Endothelial cell of umbilical vein (primary cell): ENCODE results near the gene C1orf174. TPM values are rescaled to one million over a fixed set of nuclear protein-coding genes. Genes with fewer than 3 reads are reported as not detected.

Experiments
- BruUV-seq: library from RNA; stranded (reverse); fragments of 400-500 nt; replicated peaks from 2 replicates; lab custom pipeline; 2021; lab: Mats Ljungman, UMichigan
- CTCF ChIA-PET: fragments of 300-600, 350-600 bp; sonication (Branson Sonifier 250); formaldehyde crosslinking; loops from one replicate; lab custom pipeline; 2021; ENCODE audit warnings: antibody characterized with exemption, inconsistent platforms; lab: Charles Lee
- POLR2A ChIA-PET: fragments of 300-600, 350-600 bp; sonication (Branson Sonifier 250); formaldehyde crosslinking; loops from one replicate; lab custom pipeline; 2021; ENCODE audit warnings: antibody characterized with exemption, inconsistent platforms; lab: Charles Lee
- DNase-seq: peaks from one replicate; pipeline ENCODE4 v3.0.0-alpha.2; 2011; ENCODE audit warnings: low read depth, low spot score
- FAIRE-seq: peaks from 2 replicates; lab custom pipeline; 2011; peaks lifted over from hg19 to GRCh38; lab: Jason Lieb, UNC
- H2AFZ ChIP-seq: 2 replicates; pipeline ENCODE4 v1.6.0; 2012; ENCODE audit warnings: low read depth, low read length, control low read depth, inconsistent platforms
- H3K27ac ChIP-seq: 2 replicates; pipeline ENCODE4 v1.5.1; 2011; ENCODE audit warnings: low read depth, mild to moderate bottlenecking, control low read depth, low read length, moderate library complexity; ENCODE audit not compliant: insufficient read depth
- H3K27me3 ChIP-seq, 2 experiments: 2 replicates each; pipeline versions ENCODE4 v1.6.0 to v1.6.1; 2011; ENCODE audit warnings: low read length in 2 of 2, mixed read lengths in 1 of 2; ENCODE audit not compliant: control insufficient read depth in 2 of 2, insufficient read depth in 2 of 2
- H3K36me3 ChIP-seq, 2 experiments: 2 replicates in 1 of 2; 3 replicates in 1 of 2; pipeline ENCODE4 v1.5.1; 2011; ENCODE audit warnings: low read length in 2 of 2, mild to moderate bottlenecking in 1 of 2, moderate library complexity in 1 of 2; ENCODE audit not compliant: control insufficient read depth in 2 of 2, insufficient read depth in 2 of 2; ENCODE audit errors: extremely low read depth in 1 of 2
- H3K4me1 ChIP-seq: 3 replicates; pipeline ENCODE4 v1.5.1; 2011; ENCODE audit warnings: mild to moderate bottlenecking, low read length; ENCODE audit not compliant: control insufficient read depth, insufficient read depth; ENCODE audit errors: extremely low read depth
- H3K4me2 ChIP-seq: 2 replicates; pipeline ENCODE4 v1.6.1; 2011; ENCODE audit warnings: low read length, control low read depth, mixed read lengths; ENCODE audit not compliant: insufficient read depth
- H3K4me3 ChIP-seq, 3 experiments: fragments of 200-600 bp in 1 of 3; sonication (generic), shearing (Covaris generic) in 1 of 3; replicated peaks in 1 of 3; 2 replicates each; pipeline ENCODE4 v1.5.1; 2011 to 2016; ENCODE audit warnings: control low read depth in 3 of 3, low read length in 3 of 3, mild to moderate bottlenecking in 2 of 3, inconsistent platforms in 1 of 3, low read depth in 1 of 3, moderate library complexity in 1 of 3; ENCODE audit not compliant: insufficient read depth in 1 of 3
- H3K79me2 ChIP-seq: 2 replicates; pipeline ENCODE4 v1.6.0; 2012; ENCODE audit warnings: low read length, inconsistent platforms; ENCODE audit not compliant: control insufficient read depth, insufficient read depth
- H3K9ac ChIP-seq: replicated peaks from 2 replicates; pipeline ENCODE3; 2011; ENCODE audit warnings: low read length, control low read depth; ENCODE audit not compliant: insufficient read depth; ENCODE audit errors: extremely low read depth
- H3K9me1 ChIP-seq: replicated peaks from 3 replicates; pipeline ENCODE4 v1.6.0; 2011; ENCODE audit warnings: mild to moderate bottlenecking, low read length; ENCODE audit not compliant: control insufficient read depth, insufficient read depth; ENCODE audit errors: extremely low read depth
- H3K9me3 ChIP-seq: replicated peaks from 2 replicates; pipeline ENCODE4 v1.5.1; 2012; ENCODE audit warnings: low read length, inconsistent platforms; ENCODE audit not compliant: control insufficient read depth, insufficient read depth
- H4K20me1 ChIP-seq: replicated peaks from 2 replicates; pipeline ENCODE3; 2011; ENCODE audit warnings: mild to moderate bottlenecking, low read length; ENCODE audit not compliant: control insufficient read depth, insufficient read depth; ENCODE audit errors: extremely low read depth
- CTCF ChIP-seq, 2 donors: IDR thresholded peaks; 1 replicate in 1 of 2; 2 replicates in 1 of 2; pipeline ENCODE4 v1.5.1; 2011; ENCODE audit warnings: low read length in 2 of 2, mild to moderate bottlenecking in 2 of 2, moderate library complexity in 2 of 2, control low read depth in 1 of 2, inconsistent platforms in 1 of 2, low read depth in 1 of 2; ENCODE audit not compliant: insufficient read depth in 1 of 2; ENCODE audit errors: extremely low read depth in 1 of 2
- EZH2 ChIP-seq: IDR thresholded peaks from 2 replicates; pipeline ENCODE4 v1.6.1; 2012; ENCODE audit warnings: borderline replicate concordance, low read depth, mild to moderate bottlenecking, moderate library complexity, low read length, inconsistent platforms; ENCODE audit not compliant: severe bottlenecking
- FOS ChIP-seq: IDR thresholded peaks from 2 replicates; pipeline ENCODE4 v1.6.1; 2011; ENCODE audit warnings: mild to moderate bottlenecking, low read length, moderate library complexity, borderline replicate concordance; ENCODE audit not compliant: insufficient read depth
- GATA2 ChIP-seq: IDR thresholded peaks from 2 replicates; pipeline ENCODE4 v1.7.0; 2011; ENCODE audit warnings: low read depth, mild to moderate bottlenecking, moderate library complexity, mixed read lengths, low read length; ENCODE audit not compliant: insufficient read length, insufficient read depth
- JUN ChIP-seq: IDR thresholded peaks from 2 replicates; pipeline ENCODE4 v1.6.1; 2011; ENCODE audit warnings: borderline replicate concordance, low read depth; ENCODE audit not compliant: insufficient read length, insufficient read depth
- MAX ChIP-seq: IDR thresholded peaks from 2 replicates; pipeline ENCODE4 v1.6.1; 2011; ENCODE audit not compliant: insufficient read depth, insufficient read length
- MYC ChIP-seq: IDR thresholded peaks from one replicate; pipeline ENCODE4 v1.6.1; 2011; ENCODE audit warnings: mild to moderate bottlenecking, low read depth, low read length
- POLR2AphosphoS5 ChIP-seq: IDR thresholded peaks from 2 replicates; pipeline ENCODE4 v1.6.1; 2012; ENCODE audit warnings: low read depth, mild to moderate bottlenecking, control low read depth, low read length, moderate library complexity; ENCODE audit not compliant: insufficient read depth
- dilution Hi-C: fragments of 300-500 bp; cut with MboI; formaldehyde crosslinking; loops from one replicate; pipeline ENCODE4 v1.15.0; 2019; ENCODE audit warnings: low sequenced_read_pairs; ENCODE audit not compliant: extremely low pct_ligation_motif_present
- intact Hi-C: fragments of 100-400 bp; cut with micrococcal nuclease; formaldehyde crosslinking; loops from one replicate; pipeline ENCODE4 v1.10.0; 2022
- polyA plus RNA-seq, 4 experiments: library from polyadenylated mRNA; depleted of rRNA in 3 of 4; stranded (reverse) in 3 of 4; unstranded in 1 of 4; fragments of >200 nt; gene quantifications; 2 replicates each; pipeline versions ENCODE4 v1.2.1 to v1.2.3, GENCODE V29; 2011 to 2012; ENCODE audit warnings: missing spikeins in 1 of 4
- total RNA-seq: library from RNA; stranded (reverse); gene quantifications from 2 replicates; pipeline ENCODE4 v1.2.3, GENCODE V29; 2021

Gene C1orf174
- total and polyA plus RNA-seq, 2 donors (not counting 3 experiments of a cell fraction or from before 2014, with no cell fraction given): 28.0 to 31.7 TPM

GRCh38 chr1:3907621-3908165 is 7.6 kb upstream of the C1orf174 start:
- POLR2A ChIA-PET: no interaction called here
- no TSS peak for BruUV-seq
- no peak overlapping the region for H3K27ac ChIP-seq
- H3K9me3 ChIP-seq: no peaks in the 10 kb centered on the region
- intact Hi-C loops (no loop called here), dilution Hi-C loops (no loop called here)
- H2AFZ ChIP-seq: no peak overlapping the region
- H3K79me2 ChIP-seq: no peaks in the 10 kb centered on the region
- no peaks in the 10 kb centered on the region for H3K4me1 ChIP-seq
- no peak for FAIRE-seq
- no peaks in the 10 kb centered on the region for H4K20me1 ChIP-seq
- peaks cover 0 to 1% of the 10 kb centered on the region in 2 experiments for H3K27me3 ChIP-seq
- no peak for TF ChIP-seq POLR2AphosphoS5
- no peak for TF ChIP-seq CTCF (IDR thresholded peaks at IDR 0.05; ENCODE audit: extremely low read depth in 1 of 2, insufficient read depth in 1 of 2, low read depth in 1 of 2, low read length in 2 of 2)
- no peak for TF ChIP-seq GATA2
- TF ChIP-seq EZH2: no peak
- TF ChIP-seq MYC: no peak
- TF ChIP-seq MAX: peak; percentile 9
- TF ChIP-seq FOS: no peak
- no peak for TF ChIP-seq JUN
- no peaks in the 10 kb centered on the region for H3K9me1 ChIP-seq
- no peaks in the 10 kb centered on the region for H3K36me3 ChIP-seq
- CTCF ChIA-PET: no interaction called here
- no peak overlapping the region for H3K4me3 ChIP-seq
- no peak overlapping the region for H3K4me2 ChIP-seq
- no peak overlapping the region for H3K9ac ChIP-seq
- no peak for DNase-seq
